Renal pelvis (tissue), 12 donors: ENCODE measurements around the gene CTSC. TPM values are rescaled to one million over a fixed set of nuclear protein-coding genes. Genes with fewer than 3 reads are reported as not detected.

ENCODE experiments used
- DNase-seq: peaks from one replicate; pipeline ENCODE4 v3.0.0-alpha.2; 2013
- long read RNA-seq, 16 experiments: transcript quantifications; one replicate each; lab custom pipeline, GENCODE V29; 2026
- polyA plus RNA-seq, 3 donors: library from polyadenylated mRNA; unstranded; fragments of 120-200 nt; gene quantifications; one replicate each; pipeline ENCODE4 v1.2.1, GENCODE V29; 2013; ENCODE audit not compliant: insufficient read length in 3 of 3

CTSC gene
- polyA plus RNA-seq, result 100 to 1,000 TPM; 215 to 279 (median 224) TPM
- long read RNA-seq, donor 1, full-length matches to known transcripts, result 77 of 87 reads
- long read RNA-seq, donor 1, partial matches to known transcripts, result 10 of 87 reads
- long read RNA-seq, donor 1, other reads (novel, unspliced or antisense), result 0 of 87 reads
- long read RNA-seq, donor 2, full-length matches to known transcripts, result 101 of 139 reads
- long read RNA-seq, donor 2, partial matches to known transcripts, result 38 of 139 reads
- long read RNA-seq, donor 2, other reads (novel, unspliced or antisense), result 0 of 139 reads
- long read RNA-seq, donor 3, full-length matches to known transcripts, result 117 of 152 reads
- long read RNA-seq, donor 3, partial matches to known transcripts, result 35 of 152 reads
- long read RNA-seq, donor 3, other reads (novel, unspliced or antisense), result 0 of 152 reads
- long read RNA-seq, donor 4, full-length matches to known transcripts, result 101 of 126 reads
- long read RNA-seq, donor 4, partial matches to known transcripts, result 25 of 126 reads
- long read RNA-seq, donor 4, other reads (novel, unspliced or antisense), result 0 of 126 reads
- long read RNA-seq, donor 5, full-length matches to known transcripts, result 35 of 35 reads
- long read RNA-seq, donor 5, partial matches to known transcripts, result 0 of 35 reads
- long read RNA-seq, donor 5, other reads (novel, unspliced or antisense), result 0 of 35 reads
- long read RNA-seq, donor 6, full-length matches to known transcripts, result 52 of 62 reads
- long read RNA-seq, donor 6, partial matches to known transcripts, result 10 of 62 reads
- long read RNA-seq, donor 6, other reads (novel, unspliced or antisense), result 0 of 62 reads
- long read RNA-seq, donor 7, full-length matches to known transcripts, result 123 of 144 reads
- long read RNA-seq, donor 7, partial matches to known transcripts, result 21 of 144 reads
- long read RNA-seq, donor 7, other reads (novel, unspliced or antisense), result 0 of 144 reads
- long read RNA-seq, donor 8, full-length matches to known transcripts, result 42 of 50 reads
- long read RNA-seq, donor 8, partial matches to known transcripts, result 8 of 50 reads
- long read RNA-seq, donor 8, other reads (novel, unspliced or antisense), result 0 of 50 reads
- long read RNA-seq, donor 9, full-length matches to known transcripts, result 107 of 135 reads
- long read RNA-seq, donor 9, partial matches to known transcripts, result 28 of 135 reads
- long read RNA-seq, donor 9, other reads (novel, unspliced or antisense), result 0 of 135 reads
- long read RNA-seq, donor 10, full-length matches to known transcripts, result 64 of 92 reads
- long read RNA-seq, donor 10, partial matches to known transcripts, result 28 of 92 reads
- long read RNA-seq, donor 10, other reads (novel, unspliced or antisense), result 0 of 92 reads
- long read RNA-seq, donor 11, full-length matches to known transcripts, result 56 of 56 reads
- long read RNA-seq, donor 11, partial matches to known transcripts, result 0 of 56 reads
- long read RNA-seq, donor 11, other reads (novel, unspliced or antisense), result 0 of 56 reads
- long read RNA-seq, donor 12, full-length matches to known transcripts, result 75 of 90 reads
- long read RNA-seq, donor 12, partial matches to known transcripts, result 15 of 90 reads
- long read RNA-seq, donor 12, other reads (novel, unspliced or antisense), result 0 of 90 reads
- long read RNA-seq, donor 13, full-length matches to known transcripts, result 38 of 49 reads
- long read RNA-seq, donor 13, partial matches to known transcripts, result 11 of 49 reads
- long read RNA-seq, donor 13, other reads (novel, unspliced or antisense), result 0 of 49 reads
- long read RNA-seq, donor 14, result 0 reads
- long read RNA-seq, donor 15, full-length matches to known transcripts, result 78 of 94 reads
- long read RNA-seq, donor 15, partial matches to known transcripts, result 16 of 94 reads
- long read RNA-seq, donor 15, other reads (novel, unspliced or antisense), result 0 of 94 reads
- long read RNA-seq, donor 16, full-length matches to known transcripts, result 120 of 159 reads
- long read RNA-seq, donor 16, partial matches to known transcripts, result 39 of 159 reads
- long read RNA-seq, donor 16, other reads (novel, unspliced or antisense), result 0 of 159 reads

- peak; percentile 91 for DNase-seq
Measured at GRCh38 chr11:88337181-88337986, at the start of gene CTSC. Gene CTSC, minus strand, starts transcription at chr11:88337736. Its CDS starts 64 bp downstream, at chr11:88337672.

GRCh38 chr11:88384669-88385005, 47.1 kb upstream of the CTSC start:
- peak; percentile 33 for DNase-seq

GRCh38 chr11:88384004-88384668, 46.6 kb upstream of the CTSC start:
- no peak for DNase-seq

GRCh38 chr11:88383447-88383846, 45.9 kb upstream of the CTSC start:
- DNase-seq, result no peak

- no peak for DNase-seq
Measured at GRCh38 chr11:88379130-88379529, 41.6 kb upstream of the CTSC start.

- DNase-seq, result no peak
Measured at GRCh38 chr11:88378422-88379066, 41.0 kb upstream of the CTSC start.

GRCh38 chr11:88377646-88378045, 40.1 kb upstream of the CTSC start:
- DNase-seq, result no peak

- no peak for DNase-seq
Measured at GRCh38 chr11:88377144-88377543, 39.6 kb upstream of the CTSC start.

GRCh38 chr11:88375927-88376470, 38.5 kb upstream of the CTSC start:
- DNase-seq, result no peak

- no peak for DNase-seq
Measured at GRCh38 chr11:88370782-88371181, 33.2 kb upstream of the CTSC start.

GRCh38 chr11:88367310-88367709, 29.8 kb upstream of the CTSC start:
- DNase-seq, result no peak

- no peak for DNase-seq
Measured at GRCh38 chr11:88363648-88364065, 26.1 kb upstream of the CTSC start.

- no peak for DNase-seq
Measured at GRCh38 chr11:88363004-88363403, 25.5 kb upstream of the CTSC start.

- DNase-seq, result no peak
Measured at GRCh38 chr11:88360141-88360540, 22.6 kb upstream of the CTSC start.

- DNase-seq, result no peak
Measured at GRCh38 chr11:88359541-88359940, 22.0 kb upstream of the CTSC start.

GRCh38 chr11:88359114-88359513, 21.6 kb upstream of the CTSC start:
- DNase-seq, result no peak

- no peak for DNase-seq
Measured at GRCh38 chr11:88358040-88358431, 20.5 kb upstream of the CTSC start.
